Cerebellar nuclear complex (tissue), 1 donor: ENCODE results near the gene PLA2G2C.

ENCODE experiments used
- DNase-seq, 2 experiments: peaks; one replicate each; lab custom pipeline; 2025; lab: John Stamatoyannopoulos, UW

PLA2G2C gene

GRCh38 chr1:20152599-20152930, 33.8 kb downstream of the PLA2G2C start:
- DNase-seq: no peak

DNA sequence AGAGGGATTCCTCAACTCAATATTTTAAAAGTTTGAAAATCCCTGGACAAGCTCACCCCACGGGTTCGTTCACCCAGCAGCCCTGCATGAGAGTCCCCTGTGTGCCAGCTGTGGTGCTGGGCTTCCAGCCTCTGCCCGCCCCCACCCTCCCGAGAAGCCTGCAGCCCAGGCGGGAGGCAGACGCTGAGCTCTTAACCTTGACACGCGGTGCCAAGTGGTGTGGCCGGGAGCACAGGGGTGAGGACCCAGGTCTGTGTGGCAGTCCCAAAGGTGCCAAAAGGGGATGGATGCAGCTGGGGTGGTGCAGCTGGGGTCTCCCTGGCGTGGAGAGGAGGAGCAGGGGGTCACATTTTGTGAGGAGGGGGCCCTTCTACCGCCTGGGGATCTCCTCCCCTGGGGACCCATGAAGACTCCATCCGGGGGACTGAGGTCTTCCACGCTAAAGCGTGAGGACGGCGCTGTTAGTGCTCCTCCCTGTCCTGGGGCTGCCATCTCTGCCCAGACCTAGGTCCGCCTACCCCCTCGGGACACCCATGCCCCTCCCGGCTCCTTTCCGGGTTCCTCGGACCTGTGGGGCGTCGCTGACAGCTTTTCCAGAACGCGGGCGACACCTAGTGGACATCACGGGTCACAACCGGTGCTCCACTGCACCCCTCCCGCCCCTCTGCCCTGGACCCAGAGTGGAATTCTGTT, 34.3 kb downstream of the PLA2G2C start:
- DNase-seq: no peak

DNA sequence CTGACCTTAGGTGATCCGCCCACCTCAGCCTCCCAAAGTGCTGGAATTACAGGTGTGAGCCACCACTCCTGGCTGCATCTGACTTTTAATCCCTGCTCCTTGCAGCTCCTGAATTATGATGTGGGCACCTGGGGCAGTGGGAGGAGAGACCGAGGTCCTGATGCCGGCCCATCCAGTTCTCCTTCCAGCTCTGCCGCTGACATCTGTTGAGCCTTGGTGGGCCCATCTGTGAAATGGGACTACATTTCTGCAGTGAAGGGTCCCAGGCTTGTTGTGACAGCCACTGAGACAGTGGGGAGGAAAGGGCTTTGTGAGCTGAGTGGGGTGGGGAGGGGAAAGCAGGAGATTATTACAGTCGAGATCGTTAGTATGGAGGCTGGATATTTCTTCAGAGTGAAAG, 35.3 kb downstream of the PLA2G2C start:
- DNase-seq: no peak

- no peak for DNase-seq
Measured at GRCh38 chr1:20150326-20150705, 36.0 kb downstream of the PLA2G2C start.

- DNase-seq: no peak
Measured at GRCh38 chr1:20149601-20150325, 36.6 kb downstream of the PLA2G2C start.

DNA sequence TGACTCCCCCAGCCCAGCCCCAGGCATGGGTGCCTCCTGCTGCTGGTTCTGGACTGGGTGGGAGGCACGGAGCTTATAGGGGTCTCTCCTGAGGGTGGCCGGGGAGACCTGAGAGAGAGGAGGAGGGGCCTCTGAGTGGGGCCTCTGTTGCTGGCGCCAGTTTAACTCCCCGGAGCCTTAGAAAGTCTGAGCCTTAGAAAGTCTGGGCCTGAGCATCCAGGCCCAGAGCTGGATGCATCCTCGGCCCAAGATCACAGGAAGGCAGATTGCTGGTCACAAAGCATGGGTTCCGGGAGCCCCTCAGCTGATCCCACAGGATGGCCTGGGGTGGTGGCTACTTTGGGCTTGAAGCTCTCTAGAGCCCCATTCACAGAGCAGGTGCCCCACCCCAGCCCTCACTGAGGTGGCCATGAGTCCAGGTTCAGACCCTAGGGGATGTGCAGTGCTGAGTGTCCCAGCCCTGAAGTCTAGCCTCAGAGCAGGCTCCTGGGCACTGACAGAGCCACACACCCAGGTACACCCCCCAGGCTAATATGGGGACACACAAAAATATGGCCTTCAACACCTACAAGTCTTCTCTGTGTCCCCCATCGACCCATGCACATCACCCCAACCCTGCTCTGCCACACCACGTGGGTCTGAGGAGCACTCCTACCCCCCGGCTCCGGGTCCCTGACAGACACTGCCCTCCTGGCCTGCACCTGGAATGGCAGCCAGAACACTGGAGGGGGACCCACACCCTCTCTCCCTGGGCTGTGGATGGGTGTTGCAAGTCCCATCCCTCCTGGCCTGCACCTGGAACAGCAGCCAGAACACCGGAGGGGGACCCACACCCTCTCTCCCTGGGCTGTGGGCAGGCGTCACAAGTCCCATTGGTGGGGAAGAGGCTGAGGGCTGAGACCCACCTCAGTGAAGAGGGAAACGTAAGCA, 37.5 kb downstream of the PLA2G2C start:
- DNase-seq: no peak

DNA sequence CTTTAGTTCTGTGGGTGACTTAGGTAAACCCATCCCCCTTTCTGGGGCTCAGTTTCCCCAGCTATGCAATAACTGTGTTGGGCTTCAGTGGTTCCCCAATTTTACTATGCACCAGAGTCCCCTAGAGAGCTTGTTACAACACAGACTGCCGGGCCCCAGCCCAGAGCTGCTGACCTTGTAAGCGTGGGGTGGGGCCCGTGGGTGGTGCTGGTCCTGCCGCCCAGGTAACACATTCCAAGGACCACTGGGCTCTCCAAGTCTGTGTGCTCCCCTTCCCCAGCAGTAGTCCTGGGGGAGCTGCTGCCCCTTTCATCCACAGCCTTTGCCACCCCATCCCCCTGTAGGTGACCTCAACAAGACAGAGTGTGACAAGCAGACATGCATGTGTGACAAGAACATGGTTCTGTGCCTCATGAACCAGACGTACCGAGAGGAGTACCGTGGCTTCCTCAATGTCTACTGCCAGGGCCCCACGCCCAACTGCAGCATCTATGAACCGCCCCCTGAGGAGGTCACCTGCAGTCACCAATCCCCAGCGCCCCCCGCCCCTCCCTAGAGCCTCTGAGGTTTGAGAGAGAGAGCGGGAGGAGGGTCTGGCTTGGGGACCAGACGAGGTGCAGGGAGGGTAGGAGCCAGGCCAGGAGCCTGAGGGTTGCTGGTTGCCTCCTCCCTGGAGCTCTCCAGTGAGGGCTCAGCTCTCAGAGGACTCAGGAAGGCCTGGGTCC, 38.3 kb downstream of the PLA2G2C start:
- no peak for DNase-seq

DNA sequence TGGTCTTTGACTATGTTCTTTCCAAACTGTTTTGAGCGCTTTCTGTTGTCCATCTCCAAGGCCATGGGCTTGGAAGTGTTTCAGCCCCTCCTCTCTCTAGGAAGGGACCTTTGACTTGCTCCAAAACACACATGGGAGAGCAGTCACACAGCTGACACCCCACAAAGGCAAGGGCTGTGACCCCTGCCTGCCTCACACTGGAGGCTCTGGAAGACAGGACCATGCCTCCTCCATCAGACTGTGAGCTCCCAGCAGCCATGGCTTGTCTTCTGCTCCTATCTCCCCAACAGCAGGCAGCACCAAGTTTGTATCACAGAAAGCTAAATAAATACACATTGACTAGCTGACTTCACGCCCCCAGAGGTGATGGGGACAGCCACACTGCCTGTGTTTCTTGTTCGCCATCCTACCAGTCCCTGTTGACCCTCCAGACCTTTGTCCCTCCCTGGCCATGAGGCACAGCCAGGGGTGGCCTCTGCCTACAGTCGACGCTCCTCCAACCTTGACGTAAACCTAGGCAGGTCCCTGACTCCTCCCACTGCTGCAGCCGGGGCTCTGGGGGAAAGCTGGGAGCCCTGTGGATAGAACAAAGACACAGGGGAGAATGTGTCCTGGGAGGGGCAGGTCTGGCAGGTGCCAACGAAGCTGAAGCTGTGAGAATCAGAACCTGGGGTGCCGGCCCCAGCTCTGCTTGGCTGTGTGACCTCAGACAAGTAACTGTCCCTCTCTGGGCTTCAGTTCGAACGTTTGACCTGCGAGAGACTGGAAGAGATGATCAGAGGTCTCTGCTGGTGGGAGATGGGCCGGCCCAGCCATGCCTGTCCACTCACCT, 42.4 kb downstream of the PLA2G2C start:
- DNase-seq: no peak

GRCh38 chr1:20143318-20143717, 43.0 kb downstream of the PLA2G2C start:
- no peak for DNase-seq

DNA sequence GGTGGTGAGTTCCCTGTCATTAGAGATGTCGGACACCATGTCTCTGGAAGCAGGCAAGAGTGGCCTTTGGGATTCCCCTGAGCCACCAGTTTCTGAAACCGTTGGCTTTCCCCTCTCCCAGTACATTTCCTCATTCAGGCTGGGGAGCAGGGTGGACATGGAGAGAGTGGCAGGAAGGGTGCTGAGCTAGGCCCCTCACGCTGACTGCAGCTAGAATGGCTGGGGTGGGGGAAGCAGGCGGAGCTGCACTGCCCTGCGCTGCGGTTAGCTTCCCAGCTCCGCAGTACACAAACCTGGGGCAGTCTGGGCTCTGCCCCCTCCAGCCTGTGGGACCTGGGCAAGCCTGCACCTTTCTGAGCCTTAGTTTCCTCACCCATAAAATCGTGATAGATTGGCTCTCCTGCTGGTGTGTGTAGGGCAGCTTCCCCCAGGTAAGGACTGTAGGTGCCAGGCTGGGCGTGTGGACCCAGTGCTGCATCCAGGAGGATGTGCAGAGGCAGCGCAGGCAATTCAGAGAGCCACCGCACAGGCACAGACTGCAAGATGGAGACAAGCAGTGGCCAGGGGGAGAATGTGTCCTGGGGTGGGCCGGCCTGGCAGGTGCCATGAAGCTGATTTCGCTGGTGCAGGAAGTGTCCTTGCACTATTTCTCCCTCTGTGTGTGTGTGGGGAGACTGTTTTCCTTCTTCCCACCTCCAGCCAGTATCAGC, 44.2 kb downstream of the PLA2G2C start:
- no peak for DNase-seq

GRCh38 chr1:20141466-20141865, 44.9 kb downstream of the PLA2G2C start:
- DNase-seq: no peak

- DNase-seq: no peak
Measured at GRCh38 chr1:20141001-20141400, 45.3 kb downstream of the PLA2G2C start.

DNA sequence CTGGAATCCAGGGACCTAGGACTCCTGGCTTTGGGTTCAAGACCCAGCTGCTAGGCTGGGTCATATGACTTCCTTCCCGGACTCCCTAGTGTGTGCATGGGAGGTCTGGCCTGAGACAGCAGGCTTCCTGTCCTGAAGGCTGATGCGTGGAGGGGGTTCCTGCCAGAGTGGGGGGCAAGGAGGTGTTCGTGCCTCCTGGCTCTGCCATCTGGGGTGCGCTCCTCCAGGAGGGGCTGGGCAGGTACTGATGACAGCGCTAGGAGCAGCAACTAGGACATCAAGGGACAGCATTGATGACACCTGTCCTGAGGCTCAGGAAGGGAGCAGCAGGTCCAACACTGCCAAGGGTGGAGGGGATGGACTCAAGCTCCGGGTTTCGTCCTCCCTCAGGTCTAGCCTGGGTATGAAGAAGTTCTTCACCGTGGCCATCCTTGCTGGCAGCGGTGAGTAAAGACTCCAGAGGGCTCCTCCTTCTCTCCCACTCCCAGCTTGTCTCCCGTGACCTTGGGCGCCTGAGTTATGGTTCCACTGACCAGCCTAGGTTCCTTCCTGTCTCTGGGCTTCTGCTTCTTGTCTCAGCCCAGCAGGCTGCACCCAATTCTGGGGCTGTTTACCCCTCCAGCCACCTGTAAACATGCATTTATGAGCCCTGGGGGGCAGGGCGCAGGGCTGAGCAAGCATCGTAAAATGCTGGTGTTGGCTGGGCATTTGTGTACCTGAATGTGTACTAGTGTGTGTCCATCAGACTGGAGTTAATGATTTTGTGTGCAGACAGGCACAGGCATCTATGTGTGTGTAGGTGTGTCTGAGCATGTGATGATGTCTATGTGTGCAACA, 46.3 kb downstream of the PLA2G2C start:
- no peak for DNase-seq

DNA sequence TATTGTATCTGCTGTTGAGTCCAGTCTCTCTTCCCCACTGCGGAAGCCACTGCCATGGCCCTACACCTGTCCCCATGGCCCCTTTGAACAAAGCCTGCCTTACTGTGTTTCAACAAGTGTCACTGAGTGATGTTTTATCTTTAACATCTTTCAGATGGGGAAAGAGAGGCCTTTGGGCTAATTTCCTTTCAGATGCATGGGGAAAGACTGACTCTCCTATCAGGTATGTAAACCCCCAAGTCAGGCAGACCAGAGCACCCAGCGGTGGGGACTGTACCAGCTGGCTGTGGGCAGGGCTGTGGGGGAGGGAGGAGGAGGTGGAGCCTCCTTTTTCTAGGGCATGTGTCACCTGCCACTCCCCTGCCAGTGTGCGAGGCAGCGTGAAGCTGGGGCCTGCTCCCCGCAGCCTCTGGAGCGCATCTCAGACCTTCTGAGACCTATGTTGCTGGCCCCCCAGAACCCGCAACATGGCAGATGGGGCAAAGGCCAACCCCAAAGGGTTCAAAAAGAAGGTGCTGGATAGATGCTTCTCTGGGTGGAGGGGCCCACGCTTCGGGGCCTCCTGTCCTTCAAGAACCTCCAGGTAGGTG, 47.3 kb downstream of the PLA2G2C start, which contains the start of gene PLA2G2F:
TSS of gene PLA2G2F (plus strand) at position 363 of the 590 bp plus-strand sequence. CDS start at position 468, 105 bp downstream.
- no peak for DNase-seq

DNA sequence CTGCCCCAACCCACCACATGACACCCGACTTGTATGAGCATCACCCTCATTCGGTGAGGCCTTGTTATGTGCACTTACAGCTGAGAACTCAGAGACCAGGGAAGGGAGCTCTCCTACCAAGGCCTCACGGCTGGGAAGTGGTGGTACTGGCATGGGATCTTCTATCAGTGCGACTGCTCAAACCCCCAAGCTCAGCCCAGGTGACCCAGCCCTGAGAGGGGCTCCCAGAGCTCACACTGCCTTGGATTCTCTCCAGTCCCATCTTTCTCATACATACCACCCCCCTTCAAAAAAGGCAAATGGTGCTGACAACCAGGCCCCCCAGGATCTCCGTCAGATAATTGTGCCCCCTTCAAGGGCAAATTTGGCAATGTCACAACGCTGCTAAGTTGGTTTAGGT, 48.0 kb downstream of the PLA2G2C start:
- DNase-seq: no peak

- no peak for DNase-seq
Measured at GRCh38 chr1:20137604-20138003, 48.7 kb downstream of the PLA2G2C start.

DNA sequence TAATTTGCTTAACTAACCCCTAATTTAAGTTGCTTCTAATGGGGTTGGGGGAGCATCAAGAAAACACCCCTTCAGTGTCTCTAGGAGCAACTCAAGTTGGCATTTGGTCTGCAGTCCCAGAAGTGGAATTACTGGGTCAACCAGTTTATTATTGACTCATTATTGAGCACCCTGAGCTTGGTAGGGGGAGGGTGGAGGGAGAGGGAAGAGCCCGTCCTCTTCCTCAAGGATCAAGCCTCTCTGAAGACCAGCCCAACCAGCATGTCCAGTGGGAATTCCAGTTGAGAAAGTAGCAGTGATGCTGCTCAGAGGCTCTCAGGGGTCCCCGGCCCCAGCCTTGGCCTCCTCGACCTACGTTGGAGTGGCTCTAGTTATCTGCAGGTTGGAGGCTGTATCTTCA, 49.3 kb downstream of the PLA2G2C start:
- DNase-seq: no peak

DNA sequence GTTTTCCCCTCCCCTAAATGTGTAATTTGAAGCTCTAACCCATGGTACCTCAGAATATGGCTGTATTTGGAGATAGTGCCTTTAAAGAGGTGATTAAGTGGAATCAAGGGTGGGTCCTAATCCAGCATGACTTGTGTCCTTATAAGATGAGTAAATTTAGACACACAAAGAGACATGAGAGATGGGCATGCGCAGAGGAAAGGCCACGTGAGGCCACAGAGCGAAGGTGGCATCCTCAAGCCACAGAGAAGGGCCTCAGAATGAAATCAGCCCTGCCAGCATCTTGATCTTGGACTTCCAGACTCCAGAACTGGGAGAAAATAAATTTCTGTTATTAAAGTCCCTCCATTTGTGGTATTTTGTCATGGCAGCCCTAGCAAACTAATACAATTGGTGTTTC, 50.1 kb downstream of the PLA2G2C start:
- DNase-seq: no peak

DNA sequence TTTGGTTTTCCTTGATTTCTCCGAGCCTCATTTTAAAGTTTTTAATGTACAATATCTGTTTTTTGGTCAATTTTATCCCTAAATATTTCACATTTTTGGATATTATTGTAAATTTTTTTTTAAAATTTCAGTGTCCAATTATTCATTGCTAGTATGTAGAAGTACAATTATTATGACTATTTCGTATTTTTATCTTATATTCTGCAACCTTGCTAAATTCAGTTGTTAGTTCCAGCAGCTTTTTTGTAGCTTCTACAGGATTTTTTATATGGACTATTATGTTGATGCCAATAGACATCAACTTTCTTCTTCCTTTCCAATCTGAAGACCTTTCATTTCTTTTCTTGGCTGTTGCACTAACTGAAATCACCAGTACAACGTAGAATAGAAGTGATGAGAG, 51.3 kb downstream of the PLA2G2C start:
- DNase-seq: no peak
